Measurements from ENCODE around the gene ASB17.
"Not testable (repeated sequence)": the region's sequence is repeated elsewhere in the genome, so short reads cannot be mapped to it uniquely, and the experiment has no call there.

The ASB17 gene, protein sequence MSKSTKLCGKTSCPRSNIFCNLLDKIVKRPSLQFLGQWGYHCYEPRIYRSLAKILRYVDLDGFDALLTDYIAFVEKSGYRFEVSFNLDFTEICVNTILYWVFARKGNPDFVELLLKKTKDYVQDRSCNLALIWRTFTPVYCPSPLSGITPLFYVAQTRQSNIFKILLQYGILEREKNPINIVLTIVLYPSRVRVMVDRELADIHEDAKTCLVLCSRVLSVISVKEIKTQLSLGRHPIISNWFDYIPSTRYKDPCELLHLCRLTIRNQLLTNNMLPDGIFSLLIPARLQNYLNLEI

GRCh38 chr1:75932304-75932703 lies at the start of gene ASB17:
Gene ASB17, minus strand, starts transcription at chr1:75932404. Its CDS starts 113 bp downstream, at chr1:75932291.
- no peak for FAIRE-seq

GRCh38 chr1:75980972-75981897 lies 49.0 kb upstream of the ASB17 start:
- FAIRE-seq = no peak

GRCh38 chr1:75970631-75971030 lies 38.4 kb upstream of the ASB17 start:
- no peak for FAIRE-seq

DNA sequence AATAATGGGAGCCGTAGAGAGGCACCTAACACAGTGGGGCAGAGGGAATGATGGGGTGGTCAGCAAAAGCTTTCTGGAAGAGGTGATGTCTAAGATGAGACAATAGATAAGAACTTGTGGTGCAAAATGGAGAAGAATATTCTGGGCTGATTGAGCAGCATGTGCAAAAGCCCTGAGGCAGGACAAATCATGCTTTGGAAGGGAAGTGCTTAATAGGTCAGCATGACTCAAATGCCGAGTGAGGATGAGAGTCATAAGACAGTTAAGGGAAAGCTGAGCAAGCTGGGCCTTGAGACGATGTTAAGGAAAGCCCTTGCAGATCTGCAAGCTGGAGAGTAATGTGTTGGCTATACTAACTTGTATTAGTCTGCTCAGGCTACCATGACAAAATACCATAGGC lies 37.3 kb upstream of the ASB17 start:
- no peak for FAIRE-seq

DNA sequence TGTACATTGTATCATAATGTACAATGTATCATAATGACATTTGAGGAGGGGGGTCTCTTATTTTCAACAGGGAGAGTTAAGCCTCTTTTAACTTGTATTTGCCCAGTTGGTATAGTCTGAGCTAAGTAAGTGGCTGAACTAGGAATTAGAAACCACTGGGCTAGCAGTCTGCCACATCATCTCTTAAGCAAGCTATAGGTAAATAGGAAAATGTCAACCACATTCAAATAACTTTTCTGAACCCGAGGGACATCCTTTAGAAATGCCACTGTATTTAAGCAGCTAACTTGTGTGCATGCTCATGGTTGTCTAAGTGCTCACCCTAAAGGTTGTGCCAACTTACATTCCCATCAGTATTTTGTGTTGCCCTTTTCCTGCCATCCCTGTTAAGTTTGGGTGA lies 35.5 kb upstream of the ASB17 start:
- no peak for FAIRE-seq

DNA sequence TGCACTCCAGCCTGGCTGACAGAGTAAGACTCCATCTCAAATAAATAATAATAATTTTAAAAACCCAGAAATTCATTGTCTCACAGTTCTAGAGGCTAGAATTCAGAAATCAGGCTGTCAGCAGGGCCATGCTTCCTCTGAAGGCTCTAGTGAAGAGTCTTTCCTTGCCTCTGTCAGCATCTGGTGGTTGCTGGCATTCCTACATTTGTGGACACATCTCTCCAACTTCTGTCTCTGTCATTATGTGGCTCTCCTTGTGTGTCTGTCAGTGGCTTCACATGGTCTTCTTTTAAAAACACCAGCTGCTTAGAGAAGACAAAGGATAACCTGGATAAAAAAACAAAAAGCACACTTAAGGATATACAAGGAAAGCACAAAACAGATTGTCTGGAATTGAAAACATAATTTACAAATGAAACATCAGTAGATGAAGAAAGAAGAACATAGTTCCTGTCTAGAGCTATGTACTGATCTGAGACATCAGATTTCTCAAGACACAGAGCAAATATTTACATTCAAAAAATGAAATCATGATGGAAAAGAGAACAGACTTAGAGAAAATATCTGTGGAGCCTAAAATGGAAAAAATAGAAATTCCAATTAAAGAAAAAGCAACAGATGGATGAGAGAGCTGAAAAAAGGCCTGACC lies 32.7 kb upstream of the ASB17 start:
- no peak for FAIRE-seq

- not testable (repeated sequence) for FAIRE-seq
Measured at GRCh38 chr1:75964110-75964759, 32.0 kb upstream of the ASB17 start.

DNA sequence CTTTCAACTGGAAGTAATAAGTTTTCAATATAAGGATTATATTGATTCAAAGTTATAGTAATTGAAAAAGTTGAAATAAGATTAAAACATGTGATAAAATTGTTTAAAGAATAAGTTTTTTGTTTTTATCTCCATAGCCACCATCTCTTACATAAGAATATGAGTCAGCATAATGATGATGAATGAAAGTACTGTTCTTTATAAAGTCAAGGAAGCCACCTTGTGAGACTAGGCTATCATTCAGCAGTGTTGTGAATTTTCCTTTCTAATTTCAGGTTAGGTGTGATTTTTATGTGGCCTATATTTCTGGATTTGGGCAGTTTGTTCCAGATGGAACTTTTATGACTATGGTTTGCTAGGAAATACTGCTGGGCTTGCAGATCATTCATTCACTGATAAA lies 22.4 kb upstream of the ASB17 start:
- FAIRE-seq = no peak

DNA sequence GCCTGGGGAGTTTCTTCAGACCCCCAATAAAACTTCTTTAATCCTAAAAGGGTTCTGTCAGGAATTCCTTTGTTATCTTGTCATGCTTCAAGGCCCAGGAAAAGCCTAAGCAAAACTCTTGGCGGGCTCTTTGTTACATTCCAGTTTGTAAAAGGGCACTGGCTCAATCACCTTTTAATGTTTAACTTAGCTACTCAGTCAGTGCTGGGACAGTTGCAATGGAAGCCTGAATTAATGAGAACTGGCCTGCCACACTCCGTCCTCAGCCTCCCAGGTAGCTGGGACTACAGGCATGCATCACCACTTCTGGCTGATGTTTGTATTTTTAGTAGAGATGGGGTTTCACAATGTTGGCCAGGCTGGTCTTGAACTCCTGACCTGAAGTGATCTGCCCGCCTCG lies 21.3 kb upstream of the ASB17 start:
- FAIRE-seq = no peak

GRCh38 chr1:75952016-75952415 lies 19.8 kb upstream of the ASB17 start:
- no peak for FAIRE-seq

- FAIRE-seq = no peak
Measured at GRCh38 chr1:75950176-75950575, 18.0 kb upstream of the ASB17 start.

DNA sequence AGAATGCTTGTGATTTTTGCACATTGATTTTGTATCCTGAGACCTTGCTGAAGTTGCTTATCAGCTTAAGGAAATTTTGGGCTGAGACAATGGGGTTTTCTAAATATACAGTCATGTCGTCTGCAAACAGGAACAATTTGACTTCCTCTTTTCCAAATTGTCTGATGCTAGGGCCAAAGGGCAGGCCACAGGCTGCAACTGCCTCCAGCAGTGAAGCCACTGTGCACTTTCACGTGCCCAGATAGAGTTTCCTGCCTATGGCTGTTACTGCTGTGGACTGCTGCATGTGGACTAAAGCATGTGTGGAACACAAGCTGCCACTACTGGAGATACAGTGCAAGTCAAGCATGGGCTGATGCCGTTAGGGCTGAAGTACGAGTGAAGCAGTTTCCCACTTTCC lies 10.8 kb upstream of the ASB17 start:
- FAIRE-seq = not testable (repeated sequence)

DNA sequence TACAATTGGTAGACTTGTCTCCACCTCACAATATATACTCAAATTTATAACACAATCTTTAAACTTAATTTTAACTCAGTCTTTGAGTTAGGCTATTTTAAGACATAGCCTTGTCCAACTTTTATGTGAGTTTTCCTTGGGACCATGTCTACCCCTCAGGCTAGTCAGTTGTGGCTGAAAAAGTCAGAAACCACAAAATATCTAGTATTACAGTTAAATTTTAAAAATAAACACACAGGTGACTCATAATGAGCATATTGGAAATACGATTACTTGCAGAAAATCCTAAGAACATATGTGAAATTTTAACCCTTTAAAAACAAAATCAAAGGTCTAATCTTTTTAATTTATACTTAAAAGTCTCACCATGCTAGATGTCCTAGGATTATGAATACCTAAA lies 4.8 kb upstream of the ASB17 start:
- FAIRE-seq = no peak

- no peak for FAIRE-seq
Measured at GRCh38 chr1:75922698-75923097, 9.5 kb downstream of the ASB17 start.

GRCh38 chr1:75916834-75917233 lies 15.4 kb downstream of the ASB17 start:
- FAIRE-seq = no peak

GRCh38 chr1:75908717-75909152 lies 23.5 kb downstream of the ASB17 start:
- no peak for FAIRE-seq

- no peak for FAIRE-seq
Measured at GRCh38 chr1:75901371-75901770, 30.8 kb downstream of the ASB17 start.

- no peak for FAIRE-seq
Measured at GRCh38 chr1:75884437-75884836, 47.8 kb downstream of the ASB17 start.

GRCh38 chr1:75879985-75880384 lies 52.2 kb downstream of the ASB17 start:
- FAIRE-seq = no peak

DNA sequence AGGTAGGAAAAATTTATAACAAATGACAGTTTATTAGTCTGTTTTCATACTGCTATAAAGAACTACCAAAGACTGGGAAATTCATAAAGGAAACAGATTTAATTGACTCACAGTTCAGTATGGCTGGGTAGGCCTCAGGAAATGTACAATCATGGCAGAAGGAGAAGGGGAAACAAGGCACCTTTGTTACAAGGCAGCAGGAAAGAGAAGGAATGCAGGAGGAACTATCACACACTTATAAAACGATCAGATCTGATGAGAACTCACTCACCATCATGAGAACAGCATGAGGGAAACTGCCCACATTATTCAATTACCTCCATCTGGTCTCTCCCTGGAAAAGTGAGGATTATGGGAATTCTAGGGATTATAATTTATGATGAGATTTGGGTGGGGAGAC lies 61.3 kb downstream of the ASB17 start:
- no peak for FAIRE-seq
